Heart left ventricle (tissue), 13 donors: ENCODE measurements around the gene GLT1D1.

ENCODE experiments used
- POLR2A ChIP-seq, 2 donors: fragments of 450-650 bp; IDR thresholded peaks; one replicate each; pipeline ENCODE4 v1.6.1; 2017; ENCODE audit warnings: antibody characterized with exemption in 2 of 2, mild to moderate bottlenecking in 2 of 2, moderate library complexity in 2 of 2
- TF ChIP-seq, protein P1 (sequence below), 12 donors: fragments of 200-600 bp; sonication (generic) in 4 of 12; IDR thresholded peaks; one replicate each; pipeline versions ENCODE4 v1.5.0 to v1.8.0; 2018 to 2022; ENCODE audit warnings: antibody characterized with exemption in 12 of 12, mild to moderate bottlenecking in 5 of 12
- donor health status: ischemic (EF 13 %, LVEDD 7.1; RV severe dilation, severe dysfunction).
- donor health status: DM: no; HTN: yes; CAD: no.
- donor health status: DM: no; HTN: no; CAD: no.
- donor health status: ischemic (EF 25% LVEDD 6.9; RV normal size, moderate dysfunction).
- donor health status: ischemic (EF 25% LVEDD 5.7; RV mildly dilated, moderate dysfunction).
- donor health status: ischemic (EF 35%, LVEDD 5.7; RV mildly dilated, moderate dysfunction).
- donor health status: nonischemic (EF 11% LVEDD 7.7; RV severe dilation, severe dysfunction).
- donor health status: DM: yes; HTN: yes; CAD: no.
- donor health status: PGD.
- donor health status: ischemic (EF 29% LVEDD 5.4; RV normal size, mild dysfunction).
- donor health status: nonischemic (EF 23%, LVEDD 6.1; RV moderate dilation, normal function).

DNA sequence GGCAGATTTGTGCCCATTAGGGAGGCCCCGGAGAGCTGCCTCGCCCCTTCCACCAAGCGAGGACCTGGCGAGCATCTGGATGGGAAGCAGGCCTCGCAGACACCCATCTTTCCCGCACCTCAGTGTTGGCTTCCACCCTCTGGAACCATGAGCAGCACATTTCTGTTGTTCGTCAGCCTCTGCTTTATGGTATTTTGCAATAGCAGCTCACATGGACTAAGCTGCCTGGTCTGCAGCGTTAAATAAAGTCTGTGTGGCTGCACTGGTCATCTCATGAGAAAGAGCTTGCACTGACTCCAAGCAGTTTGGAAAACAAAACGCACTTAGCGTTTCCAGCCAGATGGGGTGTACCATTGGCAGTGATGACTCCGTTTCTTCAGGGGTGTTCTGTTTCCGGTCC lies 75.8 kb downstream of the GLT1D1 start:
- no peak for TF ChIP-seq POLR2A (IDR thresholded peaks at IDR 0.05)
- TF ChIP-seq, protein P1, sequence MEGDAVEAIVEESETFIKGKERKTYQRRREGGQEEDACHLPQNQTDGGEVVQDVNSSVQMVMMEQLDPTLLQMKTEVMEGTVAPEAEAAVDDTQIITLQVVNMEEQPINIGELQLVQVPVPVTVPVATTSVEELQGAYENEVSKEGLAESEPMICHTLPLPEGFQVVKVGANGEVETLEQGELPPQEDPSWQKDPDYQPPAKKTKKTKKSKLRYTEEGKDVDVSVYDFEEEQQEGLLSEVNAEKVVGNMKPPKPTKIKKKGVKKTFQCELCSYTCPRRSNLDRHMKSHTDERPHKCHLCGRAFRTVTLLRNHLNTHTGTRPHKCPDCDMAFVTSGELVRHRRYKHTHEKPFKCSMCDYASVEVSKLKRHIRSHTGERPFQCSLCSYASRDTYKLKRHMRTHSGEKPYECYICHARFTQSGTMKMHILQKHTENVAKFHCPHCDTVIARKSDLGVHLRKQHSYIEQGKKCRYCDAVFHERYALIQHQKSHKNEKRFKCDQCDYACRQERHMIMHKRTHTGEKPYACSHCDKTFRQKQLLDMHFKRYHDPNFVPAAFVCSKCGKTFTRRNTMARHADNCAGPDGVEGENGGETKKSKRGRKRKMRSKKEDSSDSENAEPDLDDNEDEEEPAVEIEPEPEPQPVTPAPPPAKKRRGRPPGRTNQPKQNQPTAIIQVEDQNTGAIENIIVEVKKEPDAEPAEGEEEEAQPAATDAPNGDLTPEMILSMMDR (IDR thresholded peaks at IDR 0.05), result no peak
